Occipital lobe (tissue), 2 donors: ENCODE measurements around the gene ENO4. TPM values are rescaled to one million over a fixed set of nuclear protein-coding genes. Genes with fewer than 3 reads are reported as not detected.

Experiments
- DNase-seq: peaks from one replicate; lab custom pipeline; 2025; lab: John Stamatoyannopoulos, UW
- total RNA-seq: library from RNA; depleted of rRNA; stranded (reverse); fragments of >200 nt; gene quantifications from one replicate; pipeline ENCODE4 v1.2.3, GENCODE V29; 2014

Gene ENO4
- total RNA-seq, 1 donor from 2014 or later, result 0.78 TPM

- no peak for DNase-seq
These were observed 19.6 kb upstream of the ENO4 start for GRCh38 chr10:116829711-116830110.

- DNase-seq, result no peak
These were observed 18.2 kb upstream of the ENO4 start for GRCh38 chr10:116831086-116831485.

GRCh38 chr10:116831790-116832189 is 17.5 kb upstream of the ENO4 start:
- no peak for DNase-seq

GRCh38 chr10:116833986-116834985 is 15.0 kb upstream of the ENO4 start:
- no peak for DNase-seq

GRCh38 chr10:116835658-116836057 is 13.6 kb upstream of the ENO4 start:
- no peak for DNase-seq

- no peak for DNase-seq
These were observed 13.2 kb upstream of the ENO4 start for GRCh38 chr10:116836083-116836482.

GRCh38 chr10:116836902-116837523 is 12.3 kb upstream of the ENO4 start:
- no peak for DNase-seq

GRCh38 chr10:116838143-116838725 is 11.1 kb upstream of the ENO4 start:
- no peak for DNase-seq

- no peak for DNase-seq
These were observed 8.8 kb upstream of the ENO4 start for GRCh38 chr10:116840389-116841075.

- no peak for DNase-seq
These were observed 3.5 kb upstream of the ENO4 start for GRCh38 chr10:116845823-116846222.

- no peak for DNase-seq
These were observed 1.0 kb upstream of the ENO4 start for GRCh38 chr10:116848032-116848943.

GRCh38 chr10:116848944-116849247 is 403 bp upstream of the ENO4 start:
- no peak for DNase-seq

- DNase-seq, result no peak
These were observed 836 bp downstream of the ENO4 start for GRCh38 chr10:116850058-116850611.

GRCh38 chr10:116852246-116852645 is 2.9 kb downstream of the ENO4 start:
- DNase-seq, result no peak

GRCh38 chr10:116853287-116853686 is 4.0 kb downstream of the ENO4 start:
- no peak for DNase-seq

GRCh38 chr10:116853701-116854100 is 4.4 kb downstream of the ENO4 start:
- DNase-seq, result no peak

GRCh38 chr10:116857156-116857555 is 7.9 kb downstream of the ENO4 start:
- no peak for DNase-seq

GRCh38 chr10:116861796-116862195 is 12.5 kb downstream of the ENO4 start:
- DNase-seq, result no peak

GRCh38 chr10:116864436-116864835 is 15.1 kb downstream of the ENO4 start:
- DNase-seq, result no peak

GRCh38 chr10:116866066-116866465 is 16.8 kb downstream of the ENO4 start:
- DNase-seq, result no peak
